HEK293T (cell line): ENCODE data around the gene CEP162.

Experiments
- CTCF ChIA-PET: fragments of 350-600 bp; formaldehyde crosslinking; extraction: SDS; loops from one replicate; lab custom pipeline; 2021; ENCODE audit warnings: antibody characterized with exemption, inconsistent platforms; lab: Yijun Ruan, JAX
- POLR2A ChIA-PET: fragments of 350-600 bp; formaldehyde crosslinking; extraction: SDS; loops from one replicate; lab custom pipeline; 2020; ENCODE audit warnings: antibody characterized with exemption, inconsistent platforms; lab: Yijun Ruan, JAX
- DNase-seq: peaks from one replicate; pipeline ENCODE4 v3.0.0; 2012; ENCODE audit warnings: mixed read lengths; ENCODE audit errors: extremely low spot score
- ARNT ChIP-seq: fragments of 450-650 bp; IDR thresholded peaks from 2 replicates; pipeline ENCODE4 v1.6.1; 2017; ENCODE audit warnings: mild to moderate bottlenecking
- CTBP1 ChIP-seq: fragments of 450-650 bp; IDR thresholded peaks from 2 replicates; pipeline ENCODE4 v1.6.1; 2016; ENCODE audit warnings: borderline replicate concordance
- FOXK2 ChIP-seq: fragments of 450-650 bp; IDR thresholded peaks from 2 replicates; pipeline ENCODE4 v1.6.1; 2016; ENCODE audit warnings: mild to moderate bottlenecking
- HDGF ChIP-seq: fragments of 450-650 bp; IDR thresholded peaks from 2 replicates; pipeline ENCODE4 v1.6.1; 2017; ENCODE audit warnings: antibody characterized with exemption, borderline replicate concordance
- LEF1 ChIP-seq: fragments of 450-650 bp; IDR thresholded peaks from 2 replicates; pipeline ENCODE4 v1.6.1; 2017; ENCODE audit warnings: mild to moderate bottlenecking, borderline replicate concordance
- NFRKB ChIP-seq: fragments of 450-650 bp; IDR thresholded peaks from 2 replicates; pipeline ENCODE4 v1.6.1; 2016; ENCODE audit warnings: mild to moderate bottlenecking, moderate library complexity
- PKNOX1 ChIP-seq: fragments of 450-650 bp; IDR thresholded peaks from 2 replicates; pipeline ENCODE4 v1.6.1; 2016
- SP1 ChIP-seq: fragments of 450-650 bp; IDR thresholded peaks from 2 replicates; pipeline ENCODE4 v1.6.1; 2017
- TARDBP ChIP-seq: fragments of 450-650 bp; IDR thresholded peaks from 2 replicates; pipeline ENCODE4 v1.6.1; 2016
- ZNF384 ChIP-seq: fragments of 450-650 bp; IDR thresholded peaks from 2 replicates; pipeline ENCODE4 v1.6.1; 2016

CEP162 gene

GRCh38 chr6:84077645-84078044 lies 149.8 kb downstream of the CEP162 start:
- DNase-seq, result no peak
- ChIA-PET POLR2A (interaction anchor here (0.5 kb wide), 1 partner anchor 79 kb away, joined by 4 read pairs; no protein-coding TSS in a partner anchor), CTCF (no interaction called here)
- TF ChIP-seq FOXK2 (no peak), CTBP1 (no peak), NFRKB (no peak), ZNF384 (no peak), HDGF (no peak), LEF1 (no peak), ARNT (no peak), SP1 (no peak), TARDBP (no peak)

GRCh38 chr6:84074988-84075781 lies 152.3 kb downstream of the CEP162 start:
- TF ChIP-seq FOXK2, result no peak
- peak; percentile 80 for TF ChIP-seq PKNOX1
- ChIA-PET CTCF (no interaction called here), POLR2A (no interaction called here)
- peak; percentile 34 for DNase-seq
